Activated naive CD4-positive, alpha-beta T cell treated with anti-CD3 and anti-CD28 coated beads, Interleukin-2, amount 50 U/mL, for 24 hours (primary cell): ENCODE data around the gene LIAS.
"Not testable (repeated sequence)": the region's sequence is repeated elsewhere in the genome, so short reads cannot be mapped to it uniquely, and the experiment has no call there.

ENCODE experiments used
- H3K27ac Mint-ChIP-seq: one replicate; pipeline ENCODE4 v1.8.0; 2021; ENCODE audit warnings: mild to moderate bottlenecking, mixed read lengths
- H3K27me3 Mint-ChIP-seq: one replicate; pipeline ENCODE4 v1.8.0; 2021; ENCODE audit warnings: mixed read lengths
- H3K36me3 Mint-ChIP-seq: one replicate; pipeline ENCODE4 v1.8.0; 2021; ENCODE audit warnings: mixed read lengths
- H3K4me1 Mint-ChIP-seq: one replicate; pipeline ENCODE4 v1.8.0; 2021; ENCODE audit warnings: mixed read lengths
- H3K4me3 Mint-ChIP-seq: one replicate; pipeline ENCODE4 v1.8.0; 2021; ENCODE audit warnings: mild to moderate bottlenecking, mixed read lengths
- H3K9me3 Mint-ChIP-seq: one replicate; pipeline ENCODE4 v1.8.0; 2021; ENCODE audit warnings: mixed read lengths

The LIAS gene

DNA sequence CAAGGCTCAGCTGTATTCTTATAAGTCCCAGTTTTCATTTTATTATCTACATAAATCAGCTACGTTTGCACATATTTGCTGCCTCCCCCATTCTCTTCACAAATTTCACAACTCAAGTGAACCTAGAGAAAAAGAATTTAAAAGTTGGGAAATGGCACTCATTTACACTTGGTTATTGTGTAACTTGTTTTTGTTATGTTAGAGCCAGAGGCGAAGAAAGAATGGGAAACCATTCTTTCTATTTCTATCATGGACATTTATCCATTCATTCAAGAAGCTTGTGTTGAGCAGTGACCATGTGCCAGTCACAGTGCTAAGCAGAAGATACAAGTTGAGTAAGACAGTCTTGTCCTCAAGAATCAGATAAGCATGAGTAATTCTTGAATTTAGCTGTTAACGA lies 13.5 kb downstream of the LIAS start:
- Mint-ChIP-seq H3K9me3 (no peaks in the 10 kb centered on the region), H3K4me3 (no peak overlapping the region), H3K36me3 (peaks cover 11% of the 10 kb centered on the region), H3K27ac (no peak overlapping the region), H3K27me3 (no peaks in the 10 kb centered on the region), H3K4me1 (peaks cover 8% of the 10 kb centered on the region)

DNA sequence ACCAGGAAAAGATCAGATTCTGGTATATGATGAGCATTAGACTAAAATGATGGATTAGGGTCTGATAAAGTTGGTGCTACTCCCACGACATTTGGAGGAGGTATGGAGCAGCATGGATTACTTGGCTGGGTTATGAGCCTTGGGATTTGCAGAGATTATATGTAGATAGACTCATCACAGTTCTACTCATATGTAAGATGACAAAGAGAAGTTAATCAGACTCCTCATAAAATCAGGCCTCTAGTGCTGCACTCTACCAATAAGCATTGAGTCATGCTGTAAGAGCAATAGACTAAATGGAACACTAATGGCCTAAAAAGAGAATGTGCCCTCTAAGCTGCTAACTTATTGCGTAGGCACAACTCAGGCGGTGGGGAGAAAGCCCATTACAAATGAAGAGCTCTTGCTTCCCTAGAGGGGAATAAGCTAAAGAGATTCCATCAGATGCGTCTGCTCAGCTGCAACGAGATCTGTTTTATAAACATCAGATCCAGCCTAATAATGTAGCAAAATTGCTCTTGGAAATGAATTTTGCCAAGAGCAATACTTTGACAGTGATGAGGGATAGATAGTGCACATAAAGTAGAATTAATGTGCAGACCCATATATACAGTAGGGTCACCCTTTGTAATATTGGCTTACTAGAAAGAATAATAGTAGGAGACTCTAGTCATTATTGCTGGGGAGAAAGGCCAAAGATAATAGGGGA lies 17.5 kb downstream of the LIAS start:
- Mint-ChIP-seq H3K27me3 (no peaks in the 10 kb centered on the region), H3K4me3 (no peak overlapping the region), H3K36me3 (peaks cover 8% of the 10 kb centered on the region), H3K9me3 (no peaks in the 10 kb centered on the region), H3K4me1 (no peaks in the 10 kb centered on the region), H3K27ac (no peak overlapping the region)

GRCh38 chr4:39480251-39480650 lies 21.4 kb downstream of the LIAS start:
- Mint-ChIP-seq H3K27me3 (no peaks in the 10 kb centered on the region), H3K4me3 (no peak overlapping the region), H3K4me1 (no peaks in the 10 kb centered on the region), H3K27ac (no peak overlapping the region), H3K9me3 (no peaks in the 10 kb centered on the region), H3K36me3 (peaks cover 2% of the 10 kb centered on the region)

GRCh38 chr4:39480902-39481695 lies 22.2 kb downstream of the LIAS start:
- Mint-ChIP-seq H3K27ac (no peak overlapping the region), H3K36me3 (peaks cover 1% of the 10 kb centered on the region), H3K4me3 (no peak overlapping the region), H3K4me1 (no peaks in the 10 kb centered on the region), H3K27me3 (no peaks in the 10 kb centered on the region), H3K9me3 (no peaks in the 10 kb centered on the region)

DNA sequence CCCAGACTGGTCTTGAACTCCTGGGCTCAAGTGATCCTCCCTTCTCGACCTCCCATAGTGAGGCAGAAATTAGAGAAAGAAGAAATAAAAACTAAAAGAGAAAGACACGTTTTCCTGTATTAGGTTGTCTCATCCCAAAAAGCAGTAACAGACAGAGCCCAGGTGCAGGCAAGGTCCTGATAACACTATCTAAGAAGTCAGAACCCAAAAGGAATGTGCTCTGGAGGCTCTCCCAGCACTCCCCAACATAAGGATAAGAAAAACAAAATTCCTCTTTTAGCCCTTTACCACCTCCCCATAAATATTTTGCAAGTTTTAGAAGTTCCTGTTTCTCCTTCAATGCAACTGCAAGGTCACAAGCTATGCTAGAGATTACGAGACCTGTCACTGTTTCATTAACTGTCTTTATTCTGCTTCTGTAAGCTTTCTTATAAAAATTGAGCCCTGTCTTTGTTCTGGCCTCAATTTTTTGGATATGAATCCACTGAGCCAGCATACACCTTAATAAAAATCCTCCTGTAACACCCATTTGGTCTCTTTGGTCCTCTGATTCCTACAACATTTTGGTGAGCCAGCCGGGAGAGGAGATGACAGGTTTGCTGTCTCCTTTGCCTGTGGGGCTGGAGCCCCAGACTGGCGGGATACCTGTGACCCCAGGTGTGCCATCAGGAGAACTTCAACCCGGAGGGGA lies 25.9 kb downstream of the LIAS start:
- Mint-ChIP-seq H3K9me3 (no peaks in the 10 kb centered on the region), H3K27ac (no peak overlapping the region), H3K36me3 (no peaks in the 10 kb centered on the region), H3K4me3 (no peak overlapping the region), H3K4me1 (no peaks in the 10 kb centered on the region), H3K27me3 (no peaks in the 10 kb centered on the region)

DNA sequence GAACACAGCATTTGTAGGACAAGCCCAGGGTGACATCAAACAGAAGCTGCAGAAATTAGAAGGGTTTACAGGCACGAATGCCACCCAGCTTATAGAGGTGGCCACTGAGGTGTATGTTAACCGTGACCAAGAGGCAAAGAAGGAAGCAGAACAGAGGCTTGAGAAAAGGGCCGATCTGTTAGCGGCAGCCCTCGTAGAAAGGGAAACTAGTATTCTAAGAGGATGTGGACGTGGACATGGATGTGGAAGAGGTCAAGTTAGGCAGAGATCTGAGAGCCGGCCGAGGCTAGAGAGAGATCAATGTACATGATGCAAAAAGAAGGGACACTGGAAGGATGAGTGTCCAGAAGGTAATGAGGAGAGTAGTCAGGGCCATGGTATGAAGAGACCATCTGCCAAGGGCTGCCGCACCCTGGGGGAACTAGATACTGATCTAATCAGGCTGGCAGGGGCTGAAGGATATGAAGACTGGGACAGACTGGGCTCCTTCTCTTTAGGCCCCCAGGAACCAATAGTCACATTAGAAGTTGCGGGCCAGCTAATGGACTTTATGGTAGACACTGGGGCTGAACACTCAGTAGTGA lies 27.5 kb downstream of the LIAS start:
- H3K4me1 Mint-ChIP-seq, result no peaks in the 10 kb centered on the region
- H3K36me3 Mint-ChIP-seq, result no peaks in the 10 kb centered on the region
- no peaks in the 10 kb centered on the region for H3K27me3 Mint-ChIP-seq
- H3K4me3 Mint-ChIP-seq, result no peak overlapping the region
- no peaks in the 10 kb centered on the region for H3K9me3 Mint-ChIP-seq
- no peak overlapping the region for H3K27ac Mint-ChIP-seq

DNA sequence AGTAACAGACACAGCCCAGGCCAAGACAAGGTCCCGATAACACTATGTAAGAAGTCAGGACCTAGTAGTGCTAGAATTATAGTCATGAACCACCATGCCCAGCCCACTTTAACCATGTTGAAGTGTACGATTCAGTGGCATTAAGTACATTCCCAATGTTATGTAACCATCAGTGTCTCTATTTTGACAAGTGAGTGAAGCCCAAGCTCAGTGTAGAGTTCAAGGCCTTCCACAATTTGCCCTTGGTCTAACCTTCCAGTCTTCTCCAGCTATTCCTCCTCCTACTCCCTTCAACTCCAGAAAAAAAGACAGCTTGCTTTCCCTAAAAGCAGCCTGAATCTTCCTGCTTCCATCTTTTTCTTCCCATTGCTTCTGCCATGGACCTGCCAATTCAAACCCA lies 31.5 kb downstream of the LIAS start:
- Mint-ChIP-seq H3K9me3 (no peaks in the 10 kb centered on the region), H3K27ac (no peak overlapping the region), H3K4me3 (no peak overlapping the region), H3K4me1 (no peaks in the 10 kb centered on the region), H3K27me3 (no peaks in the 10 kb centered on the region), H3K36me3 (no peaks in the 10 kb centered on the region)

DNA sequence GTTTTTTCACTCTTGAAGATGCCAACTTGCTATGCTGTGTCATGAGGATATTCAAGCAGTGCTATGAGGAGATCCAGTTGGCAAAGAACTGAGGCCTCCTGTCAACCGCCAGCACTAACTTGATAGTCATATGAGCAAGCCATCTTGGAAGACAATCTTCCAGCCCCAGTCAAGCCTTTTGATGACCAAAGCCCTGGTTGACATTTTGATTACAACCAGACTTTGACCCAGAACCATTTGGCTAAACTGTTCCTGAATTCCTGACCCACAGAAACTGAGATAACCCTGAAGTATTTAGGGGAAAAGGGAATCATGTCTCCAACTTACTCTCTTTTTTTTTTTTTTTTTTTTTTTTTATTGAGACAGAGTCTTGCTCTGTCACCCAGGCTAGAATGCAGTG lies 35.5 kb downstream of the LIAS start:
- Mint-ChIP-seq H3K36me3 (peaks cover 3% of the 10 kb centered on the region), H3K27me3 (no peaks in the 10 kb centered on the region), H3K9me3 (no peaks in the 10 kb centered on the region), H3K4me1 (no peaks in the 10 kb centered on the region), H3K27ac (no peak overlapping the region), H3K4me3 (no peak overlapping the region)

GRCh38 chr4:39495446-39496213 lies 36.8 kb downstream of the LIAS start:
- no peaks in the 10 kb centered on the region for H3K27me3 Mint-ChIP-seq
- H3K4me3 Mint-ChIP-seq, result no peak overlapping the region
- H3K36me3 Mint-ChIP-seq, result peaks cover 5% of the 10 kb centered on the region
- no peak overlapping the region for H3K27ac Mint-ChIP-seq
- H3K4me1 Mint-ChIP-seq, result no peaks in the 10 kb centered on the region
- no peaks in the 10 kb centered on the region for H3K9me3 Mint-ChIP-seq

DNA sequence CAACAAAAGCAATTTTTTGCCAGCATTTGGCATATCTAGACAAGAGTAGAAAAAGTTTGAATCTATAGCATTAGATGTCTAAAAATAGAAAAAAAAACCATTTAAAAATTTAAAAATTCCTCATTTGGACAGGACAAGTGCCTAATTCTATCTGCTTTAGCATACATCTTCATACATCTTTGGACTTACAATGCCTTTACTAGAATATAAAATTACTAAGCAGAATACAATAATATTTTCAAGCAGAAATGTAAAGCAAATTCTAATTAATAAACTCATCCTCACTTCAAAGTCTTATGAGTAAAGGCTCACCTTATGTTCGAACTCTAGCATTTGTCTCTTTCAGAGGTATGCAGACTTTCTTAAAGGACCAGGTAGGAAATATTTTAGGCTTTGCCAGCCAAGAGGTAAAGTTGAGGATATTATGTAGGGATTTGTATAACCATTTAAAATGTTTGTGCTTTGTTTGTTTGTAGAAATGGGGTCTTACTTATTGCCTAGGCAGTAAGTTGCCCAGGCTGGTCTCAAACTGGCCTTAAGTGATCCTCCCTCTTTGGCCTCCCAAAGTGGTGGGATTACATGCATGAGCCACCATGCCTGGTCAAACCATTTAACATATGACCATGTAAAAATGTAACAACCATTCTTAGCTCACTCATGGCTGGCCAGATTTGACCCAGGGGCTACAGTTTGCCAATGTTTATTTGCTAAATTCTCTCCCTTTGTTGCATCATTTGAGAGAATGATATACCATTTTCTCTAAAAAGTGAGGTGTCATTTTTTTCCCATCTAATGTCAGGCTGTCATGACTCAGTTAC lies 39.3 kb downstream of the LIAS start:
- Mint-ChIP-seq H3K36me3 (peaks cover 7% of the 10 kb centered on the region), H3K27me3 (no peaks in the 10 kb centered on the region), H3K4me1 (no peaks in the 10 kb centered on the region), H3K9me3 (no peaks in the 10 kb centered on the region), H3K27ac (no peak overlapping the region), H3K4me3 (no peak overlapping the region)

- Mint-ChIP-seq H3K36me3 (peaks cover 7% of the 10 kb centered on the region), H3K4me1 (no peaks in the 10 kb centered on the region), H3K27me3 (no peaks in the 10 kb centered on the region), H3K4me3 (no peak overlapping the region), H3K27ac (no peak overlapping the region), H3K9me3 (no peaks in the 10 kb centered on the region)
Observed at GRCh38 chr4:39498727-39499020, 39.8 kb downstream of the LIAS start.

DNA sequence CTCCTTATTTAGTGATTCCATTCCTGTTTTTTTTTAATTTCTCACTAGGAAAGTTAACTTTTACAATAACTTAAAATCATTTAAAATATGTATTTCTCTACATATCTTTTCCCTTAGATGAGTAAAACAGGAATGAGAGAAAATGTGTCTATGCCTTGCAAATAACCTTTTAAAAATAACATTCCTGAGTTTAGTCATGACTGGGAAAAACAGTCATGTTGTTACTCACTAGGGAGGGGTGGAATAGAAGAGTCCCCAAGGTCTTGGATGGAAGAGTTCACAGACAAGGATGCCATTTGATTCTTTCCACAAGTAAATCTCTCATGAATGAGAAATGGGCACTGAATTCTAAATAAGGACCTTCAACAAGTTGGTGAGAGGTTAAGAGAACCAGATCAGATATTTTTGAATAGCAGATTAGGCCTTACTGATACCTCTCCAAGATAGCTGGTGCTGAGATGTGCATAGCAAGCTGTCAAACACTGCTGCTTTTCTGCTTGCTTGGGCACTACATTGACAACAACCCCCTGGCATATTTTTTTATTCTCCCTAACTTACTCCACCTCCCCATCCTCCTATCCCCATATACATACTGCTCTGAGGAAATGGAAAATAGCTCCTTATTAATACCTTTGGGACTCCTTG lies 43.3 kb downstream of the LIAS start:
- no peaks in the 10 kb centered on the region for H3K4me1 Mint-ChIP-seq
- no peak overlapping the region for H3K27ac Mint-ChIP-seq
- no peaks in the 10 kb centered on the region for H3K27me3 Mint-ChIP-seq
- H3K4me3 Mint-ChIP-seq, result no peak overlapping the region
- peaks cover 10% of the 10 kb centered on the region for H3K36me3 Mint-ChIP-seq
- H3K9me3 Mint-ChIP-seq, result no peaks in the 10 kb centered on the region

DNA sequence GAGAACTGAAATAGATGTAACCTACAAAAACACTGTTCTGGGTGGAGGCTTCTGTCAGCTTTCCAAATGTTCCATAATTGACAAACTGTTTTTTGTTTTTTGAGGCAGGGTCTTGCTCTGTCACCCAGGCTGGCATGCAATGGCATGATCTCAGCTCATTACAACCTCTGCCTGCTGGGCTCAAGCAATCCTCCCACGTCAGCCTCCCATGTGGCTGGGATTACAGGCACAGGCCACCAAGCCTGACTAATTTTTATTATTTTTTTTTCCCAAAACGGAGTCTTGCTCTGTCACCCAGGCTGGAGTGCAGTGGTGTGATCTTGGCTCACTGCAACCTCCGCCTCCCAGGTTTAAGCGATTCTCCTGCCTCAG lies 43.8 kb downstream of the LIAS start:
- H3K27me3 Mint-ChIP-seq, H3K4me1 Mint-ChIP-seq, H3K27ac Mint-ChIP-seq, H3K9me3 Mint-ChIP-seq, H3K4me3 Mint-ChIP-seq: not testable (repeated sequence)
- peaks cover 11% of the 10 kb centered on the region for H3K36me3 Mint-ChIP-seq

GRCh38 chr4:39504538-39504937 lies 45.7 kb downstream of the LIAS start:
- Mint-ChIP-seq H3K36me3 (peaks cover 13% of the 10 kb centered on the region), H3K27me3 (no peaks in the 10 kb centered on the region), H3K9me3 (no peaks in the 10 kb centered on the region), H3K4me3 (no peak overlapping the region), H3K27ac (no peak overlapping the region), H3K4me1 (no peaks in the 10 kb centered on the region)
